PC-3 (cell line): Measurements from ENCODE around the gene RPS3. TPM values are rescaled to one million over a fixed set of nuclear protein-coding genes. Genes with fewer than 3 reads are reported as not detected.

Experiments used
- ATAC-seq: fragments of 200-7000 bp; cut with Tn5 transposase; 2 replicates; pipeline ENCODE4 v1.9.1; 2020; ENCODE audit warnings: mild to moderate bottlenecking, moderate library complexity
- BruUV-seq: library from RNA; stranded (reverse); fragments of 400-500 nt; replicated peaks from 2 replicates; lab custom pipeline; 2021; lab: Mats Ljungman, UMichigan
- CTCF ChIA-PET: fragments of 300-600 bp; sonication (Branson Sonifier 250); formaldehyde crosslinking; loops from one replicate; lab custom pipeline; 2022; ENCODE audit warnings: antibody characterized with exemption; lab: Charles Lee
- POLR2A ChIA-PET: fragments of 300-600 bp; sonication (Branson Sonifier 250); formaldehyde crosslinking; loops from one replicate; lab custom pipeline; 2022; ENCODE audit warnings: antibody characterized with exemption; ENCODE audit not compliant: unreplicated experiment; lab: Charles Lee
- DNase-seq: peaks from one replicate; pipeline ENCODE4 v3.0.0-alpha.2; 2015
- H2AFZ ChIP-seq: fragments of 300-600 bp; sonication (generic); 2 replicates; pipeline ENCODE4 v1.6.0; 2016; ENCODE audit warnings: antibody characterized with exemption, low read length
- H3F3A ChIP-seq: fragments of 300-600 bp; sonication (generic); one replicate; pipeline ENCODE4 v1.6.0; 2017; ENCODE audit warnings: antibody characterized with exemption, low read length, control low read depth, mild to moderate bottlenecking; ENCODE audit not compliant: unreplicated experiment
- H3K27ac ChIP-seq: fragments of 300-600 bp; sonication (generic); 2 replicates; pipeline ENCODE4 v1.5.1; 2016; ENCODE audit warnings: mild to moderate bottlenecking, low read length
- H3K27me3 ChIP-seq: fragments of 300-600 bp; sonication (generic); 2 replicates; pipeline ENCODE4 v1.6.1; 2016; ENCODE audit warnings: low read length, mixed read lengths
- H3K36me3 ChIP-seq: fragments of 300-600 bp; sonication (generic); 2 replicates; pipeline ENCODE4 v1.6.1; 2016; ENCODE audit warnings: low read depth, mixed run types, low read length, mixed read lengths
- H3K4me1 ChIP-seq: fragments of 300-600 bp; sonication (generic); 2 replicates; pipeline ENCODE4 v1.5.1; 2016; ENCODE audit warnings: low read length; ENCODE audit not compliant: insufficient read depth
- H3K4me2 ChIP-seq: fragments of 300-600 bp; sonication (generic); 2 replicates; pipeline ENCODE4 v1.6.0; 2016; ENCODE audit warnings: low read length
- H3K4me3 ChIP-seq: fragments of 300-600 bp; sonication (generic); 2 replicates; pipeline ENCODE4 v1.5.1; 2016; ENCODE audit warnings: mild to moderate bottlenecking, low read length, mixed read lengths
- H3K79me2 ChIP-seq: fragments of 300-600 bp; sonication (generic); 2 replicates; pipeline ENCODE4 v1.6.1; 2017; ENCODE audit warnings: low read length, mixed read lengths
- H3K9ac ChIP-seq: fragments of 300-600 bp; sonication (generic); 2 replicates; pipeline ENCODE4 v1.6.0; 2016; ENCODE audit warnings: mild to moderate bottlenecking, low read length
- H3K9me2 ChIP-seq: fragments of 300-600 bp; sonication (generic); replicated peaks from 2 replicates; pipeline ENCODE4 v1.6.1; 2016; ENCODE audit warnings: mixed run types, low read length, mixed read lengths
- H3K9me3 ChIP-seq: fragments of 300-600 bp; sonication (generic); 2 replicates; pipeline ENCODE4 v1.6.1; 2016; ENCODE audit warnings: low read length, mixed read lengths
- H4K20me1 ChIP-seq: fragments of 300-600 bp; sonication (generic); 2 replicates; pipeline ENCODE4 v1.6.1; 2016; ENCODE audit warnings: low read length, mixed read lengths
- CTCF ChIP-seq: fragments of 300-600 bp; sonication (generic); conservative IDR thresholded peaks from 2 replicates; pipeline ENCODE4 v1.5.1; 2017; ENCODE audit warnings: antibody characterized with exemption, low read depth, mild to moderate bottlenecking, low read length
- EZH2 ChIP-seq: fragments of 300-600 bp; sonication (generic); IDR thresholded peaks from one replicate; pipeline ENCODE4 v1.6.1; 2017; ENCODE audit warnings: antibody characterized with exemption, mild to moderate bottlenecking, low read length; ENCODE audit not compliant: unreplicated experiment
- EZH2phosphoT487 ChIP-seq: fragments of 300-600 bp; sonication (generic); IDR thresholded peaks from 2 replicates; pipeline ENCODE4 v1.6.1; 2018; ENCODE audit warnings: mild to moderate bottlenecking, antibody characterized with exemption, low read length, borderline replicate concordance
- intact Hi-C: fragments of 100-400 bp; cut with micrococcal nuclease; formaldehyde crosslinking; loops from 2 replicates; pipeline ENCODE4 v1.9.0; 2023
- total RNA-seq: library from RNA; depleted of rRNA; stranded (reverse); fragments of >200 nt; gene quantifications from 2 replicates; pipeline ENCODE4 v1.2.3, GENCODE V29; 2014

Gene RPS3
- total RNA-seq, 1 experiment from 2014 or later = 2,018 TPM

- Histone ChIP-seq H3K9me3 (no peaks in the 10 kb centered on the region), H3F3A (peaks cover 25% of the 10 kb centered on the region), H3K27ac (peak overlapping the region; percentile 87), H3K9ac (peak overlapping the region; percentile 38), H3K9me2 (no peaks in the 10 kb centered on the region), H3K36me3 (peaks cover under 1% of the 10 kb centered on the region), H2AFZ (no peak overlapping the region), H3K4me3 (no peak overlapping the region), H3K27me3 (no peaks in the 10 kb centered on the region), H4K20me1 (no peaks in the 10 kb centered on the region), H3K4me1 (peaks cover 61% of the 10 kb centered on the region), H3K4me2 (peak overlapping the region; percentile 52), H3K79me2 (0 out of 2 replicates have a peak, but pooled peaks cover 6% of the 10 kb centered on the region)
- no TSS peak for BruUV-seq
- no peak for DNase-seq
- intact Hi-C loops = no loop called here
- TF ChIP-seq EZH2phosphoT487 = no peak
- no peak for TF ChIP-seq CTCF
- POLR2A ChIA-PET = no interaction called here
- ATAC-seq = no peak
- CTCF ChIA-PET = no interaction called here
These were observed 21.8 kb downstream of the RPS3 start for GRCh38 chr11:75421035-75421602.

- no peaks in the 10 kb centered on the region; the same call in 1 of the 2 replicates for H3K36me3 ChIP-seq
- peak overlapping the region; percentile 8; the same call in 1 of the 2 replicates for H3K4me3 ChIP-seq
- H3K79me2 ChIP-seq = 0 out of 2 replicates have a peak, but pooled peaks cover 6% of the 10 kb centered on the region
- intact Hi-C loops = loop anchor here (1.0 kb wide), 1 partner anchor 34 kb away; no protein-coding TSS in a partner anchor
- no peaks in the 10 kb centered on the region for H3K9me3 ChIP-seq
- ChIA-PET CTCF (interaction anchor here (0.9 kb wide), 1 partner anchor 14 kb away, joined by 7 read pairs; no protein-coding TSS in a partner anchor), POLR2A (no interaction called here)
- H3K9ac ChIP-seq = peak overlapping the region; percentile 38
- H3F3A ChIP-seq = peaks cover 25% of the 10 kb centered on the region
- H3K4me2 ChIP-seq = peak overlapping the region; percentile 52
- peaks cover 61% of the 10 kb centered on the region for H3K4me1 ChIP-seq
- TF ChIP-seq EZH2phosphoT487 (no peak), CTCF (no peak), EZH2 (no peak)
- peak overlapping the region; percentile 87 for H3K27ac ChIP-seq
- no peaks in the 10 kb centered on the region for H3K9me2 ChIP-seq
- no peaks in the 10 kb centered on the region for H3K27me3 ChIP-seq
- no peaks in the 10 kb centered on the region for H4K20me1 ChIP-seq
- TSS peak; percentile 44 for BruUV-seq
- DNase-seq (no peak), ATAC-seq (peak; percentile 50)
- no peak overlapping the region for H2AFZ ChIP-seq
These were observed 22.6 kb downstream of the RPS3 start for GRCh38 chr11:75421902-75422247.
